KOPT-K1 (cell line): ENCODE measurements around the gene ZBTB38.

Experiments
- H3K27ac ChIP-seq: fragments of 200-600 bp; sonication (generic); 2 replicates; pipeline ENCODE4 v1.5.1; 2016; ENCODE audit warnings: antibody characterized with exemption, mild to moderate bottlenecking, low read depth, low read length; ENCODE audit not compliant: poor library complexity, severe bottlenecking
- H3K36me3 ChIP-seq: fragments of 200-600 bp; sonication (generic); 2 replicates; pipeline ENCODE4 v1.5.1; 2017; ENCODE audit warnings: antibody characterized with exemption, mild to moderate bottlenecking, low read length, moderate library complexity; ENCODE audit not compliant: insufficient read depth
- H3K9me3 ChIP-seq: fragments of 200-600 bp; sonication (generic); 2 replicates; pipeline ENCODE4 v1.5.1; 2017; ENCODE audit warnings: antibody characterized with exemption, low read length, mild to moderate bottlenecking; ENCODE audit not compliant: insufficient read depth, poor library complexity, severe bottlenecking

The ZBTB38 gene, protein sequence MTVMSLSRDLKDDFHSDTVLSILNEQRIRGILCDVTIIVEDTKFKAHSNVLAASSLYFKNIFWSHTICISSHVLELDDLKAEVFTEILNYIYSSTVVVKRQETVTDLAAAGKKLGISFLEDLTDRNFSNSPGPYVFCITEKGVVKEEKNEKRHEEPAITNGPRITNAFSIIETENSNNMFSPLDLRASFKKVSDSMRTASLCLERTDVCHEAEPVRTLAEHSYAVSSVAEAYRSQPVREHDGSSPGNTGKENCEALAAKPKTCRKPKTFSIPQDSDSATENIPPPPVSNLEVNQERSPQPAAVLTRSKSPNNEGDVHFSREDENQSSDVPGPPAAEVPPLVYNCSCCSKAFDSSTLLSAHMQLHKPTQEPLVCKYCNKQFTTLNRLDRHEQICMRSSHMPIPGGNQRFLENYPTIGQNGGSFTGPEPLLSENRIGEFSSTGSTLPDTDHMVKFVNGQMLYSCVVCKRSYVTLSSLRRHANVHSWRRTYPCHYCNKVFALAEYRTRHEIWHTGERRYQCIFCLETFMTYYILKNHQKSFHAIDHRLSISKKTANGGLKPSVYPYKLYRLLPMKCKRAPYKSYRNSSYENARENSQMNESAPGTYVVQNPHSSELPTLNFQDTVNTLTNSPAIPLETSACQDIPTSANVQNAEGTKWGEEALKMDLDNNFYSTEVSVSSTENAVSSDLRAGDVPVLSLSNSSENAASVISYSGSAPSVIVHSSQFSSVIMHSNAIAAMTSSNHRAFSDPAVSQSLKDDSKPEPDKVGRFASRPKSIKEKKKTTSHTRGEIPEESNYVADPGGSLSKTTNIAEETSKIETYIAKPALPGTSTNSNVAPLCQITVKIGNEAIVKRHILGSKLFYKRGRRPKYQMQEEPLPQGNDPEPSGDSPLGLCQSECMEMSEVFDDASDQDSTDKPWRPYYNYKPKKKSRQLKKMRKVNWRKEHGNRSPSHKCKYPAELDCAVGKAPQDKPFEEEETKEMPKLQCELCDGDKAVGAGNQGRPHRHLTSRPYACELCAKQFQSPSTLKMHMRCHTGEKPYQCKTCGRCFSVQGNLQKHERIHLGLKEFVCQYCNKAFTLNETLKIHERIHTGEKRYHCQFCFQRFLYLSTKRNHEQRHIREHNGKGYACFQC (N-terminal part only)

GRCh38 chr3:141368062-141368924, at the start of gene ZBTB38:
ZBTB38 (plus strand) TSS chr3:141368504; CDS start chr3:141442389, 73,885 bp downstream.
- Histone ChIP-seq H3K27ac (no peak within 1 kb of the TSS), H3K36me3 (no peaks in the 10 kb centered on the region)

DNA sequence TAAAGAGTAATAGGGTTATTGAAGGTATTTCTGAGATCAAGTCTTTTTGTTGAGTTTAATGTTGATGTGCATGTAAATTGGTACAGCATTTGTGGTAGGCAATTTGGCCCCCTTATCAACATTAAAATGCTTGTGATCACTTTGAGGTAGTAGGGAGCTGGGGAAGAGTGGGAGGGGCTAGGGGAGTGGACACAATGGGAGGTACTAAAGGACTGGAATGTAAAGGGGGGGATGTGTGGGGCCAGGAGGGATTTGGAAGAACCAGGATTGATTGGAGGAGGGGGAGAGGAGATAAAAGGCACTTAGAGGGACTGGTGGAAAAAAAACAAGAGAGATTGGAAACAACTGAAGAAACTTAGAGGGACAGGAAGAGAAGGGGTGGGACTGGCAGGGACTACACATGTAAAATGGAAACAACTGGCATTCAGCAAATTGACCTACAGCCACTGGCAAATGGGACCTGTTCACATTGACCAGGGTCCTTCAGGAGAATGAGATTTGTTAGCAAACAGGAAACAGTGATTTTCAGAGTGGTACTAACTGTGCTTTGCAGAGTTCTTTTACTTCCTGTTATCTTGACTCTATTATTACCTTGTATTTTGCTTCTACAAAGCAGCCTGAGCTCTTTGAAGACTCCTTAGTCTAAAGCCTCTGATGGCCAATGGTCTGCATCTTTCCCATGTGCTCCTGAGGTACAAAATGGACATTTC, 47.8 kb upstream of the ZBTB38 start:
- no peak overlapping the region for H3K27ac ChIP-seq
- no peaks in the 10 kb centered on the region for H3K36me3 ChIP-seq
- H3K9me3 ChIP-seq, result no peaks in the 10 kb centered on the region

More at GRCh38 chr3:141368062-141368924, at the start of gene ZBTB38:
- H3K9me3 ChIP-seq, result peaks cover 2% of the 10 kb centered on the region

GRCh38 chr3:141321109-141321497, 47.2 kb upstream of the ZBTB38 start:
- no peaks in the 10 kb centered on the region for H3K36me3 ChIP-seq

DNA sequence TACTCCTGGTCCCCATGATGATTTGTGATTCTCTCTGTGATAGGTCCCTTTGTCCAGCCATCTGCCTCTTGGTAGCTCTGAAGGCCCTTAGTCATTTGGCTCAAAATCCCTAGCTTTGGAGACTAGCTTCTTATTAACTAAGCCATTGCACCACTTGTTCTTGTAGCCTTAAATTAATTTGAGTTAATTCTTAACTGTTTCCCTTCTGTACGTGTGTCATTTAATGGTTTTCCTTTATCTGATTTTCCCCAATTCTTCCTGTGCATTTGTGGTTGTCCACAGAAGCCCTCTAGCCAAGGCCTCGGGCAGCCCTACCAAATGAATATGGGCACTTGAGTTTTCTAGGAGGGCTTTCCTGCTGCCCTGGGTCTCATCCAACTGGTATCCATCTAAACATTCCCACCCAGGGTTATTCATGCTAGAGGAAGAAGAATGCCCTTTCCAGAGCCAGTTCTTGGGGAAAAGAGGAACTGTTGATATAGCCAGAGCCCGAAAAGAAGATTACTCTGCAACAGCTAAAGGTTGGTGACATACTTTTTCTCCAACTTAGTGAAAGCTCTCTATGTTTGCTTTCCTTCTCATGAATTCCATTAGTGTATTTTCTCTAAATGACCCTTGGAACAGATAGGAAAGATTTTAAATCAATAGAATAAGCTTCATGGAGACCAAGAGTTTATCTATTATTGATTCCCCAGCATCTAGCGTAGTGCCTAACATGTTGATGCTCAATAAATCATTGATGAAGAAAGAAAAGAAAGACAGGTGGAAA, 44.2 kb upstream of the ZBTB38 start:
- H3K27ac ChIP-seq, result no peak overlapping the region
- H3K9me3 ChIP-seq, result no peaks in the 10 kb centered on the region
- H3K36me3 ChIP-seq, result no peaks in the 10 kb centered on the region

More at GRCh38 chr3:141321109-141321497, 47.2 kb upstream of the ZBTB38 start:
- Histone ChIP-seq H3K27ac (no peak overlapping the region), H3K9me3 (no peaks in the 10 kb centered on the region)

DNA sequence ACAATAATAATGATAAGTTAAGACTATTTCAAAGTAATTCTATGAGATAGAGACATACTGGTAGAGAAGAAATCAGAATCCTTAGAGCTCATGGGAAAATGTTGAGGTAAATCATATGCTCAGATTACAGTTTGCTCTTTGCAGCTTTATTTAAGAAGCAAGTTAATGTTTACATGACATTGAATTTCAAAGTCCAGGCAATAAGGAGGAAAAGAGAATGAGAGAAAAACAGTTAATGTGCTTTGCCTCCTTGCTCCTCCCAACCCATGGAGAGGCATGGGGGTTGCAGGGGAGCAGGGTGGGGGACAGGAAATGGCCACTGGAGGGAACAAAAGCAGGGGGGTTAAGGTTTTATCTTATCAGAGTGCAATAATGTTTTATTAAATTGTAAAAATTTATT, 42.2 kb upstream of the ZBTB38 start:
- H3K36me3 ChIP-seq, result no peaks in the 10 kb centered on the region
- H3K27ac ChIP-seq, result no peak overlapping the region
- H3K9me3 ChIP-seq, result no peaks in the 10 kb centered on the region

- H3K36me3 ChIP-seq, result no peaks in the 10 kb centered on the region
- no peaks in the 10 kb centered on the region for H3K9me3 ChIP-seq
- no peak overlapping the region for H3K27ac ChIP-seq
These were observed 41.7 kb upstream of the ZBTB38 start for GRCh38 chr3:141326626-141327025.

DNA sequence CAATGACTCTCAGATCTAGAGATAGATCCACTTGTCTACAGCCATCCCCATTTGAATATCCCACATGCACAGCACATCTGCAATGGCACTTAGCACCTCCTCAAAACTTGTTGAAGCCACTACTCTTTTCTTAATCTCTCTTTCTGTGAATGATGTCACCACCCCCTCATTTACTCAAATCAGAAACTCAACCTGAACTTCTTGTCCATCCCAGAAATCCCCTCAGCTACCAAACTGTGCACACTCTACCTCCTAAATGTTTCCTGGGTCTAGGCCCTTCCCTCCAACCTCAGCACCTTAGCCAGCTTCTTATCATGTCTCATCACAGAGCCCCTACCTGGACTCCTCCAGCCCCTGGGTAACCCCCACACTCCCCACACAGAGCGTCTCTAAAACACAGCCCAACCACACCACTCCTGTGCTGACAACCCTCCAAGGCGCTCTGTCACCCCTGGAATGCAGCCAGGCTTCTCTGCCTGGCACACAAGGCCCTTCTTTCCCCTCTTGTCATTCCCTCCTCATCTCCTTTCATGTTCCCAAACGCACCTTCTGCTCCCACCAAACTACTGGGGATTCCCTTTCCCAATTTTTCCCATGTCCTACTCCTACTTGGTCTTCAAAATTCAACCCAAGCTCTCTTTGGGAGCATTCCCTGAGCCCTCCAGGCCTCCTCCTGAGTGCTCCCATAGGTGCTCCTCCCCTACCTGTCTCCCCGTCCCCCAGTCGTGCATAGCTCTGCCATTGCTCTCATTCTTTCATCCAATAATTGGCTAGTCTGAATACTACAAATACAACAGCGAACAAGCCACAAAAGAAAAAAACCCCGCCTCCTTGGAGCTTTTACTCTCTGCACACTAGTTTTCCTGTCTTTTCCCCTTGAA, 39.8 kb upstream of the ZBTB38 start:
- H3K9me3 ChIP-seq, result no peaks in the 10 kb centered on the region
- no peaks in the 10 kb centered on the region for H3K36me3 ChIP-seq
- H3K27ac ChIP-seq, result no peak overlapping the region

DNA sequence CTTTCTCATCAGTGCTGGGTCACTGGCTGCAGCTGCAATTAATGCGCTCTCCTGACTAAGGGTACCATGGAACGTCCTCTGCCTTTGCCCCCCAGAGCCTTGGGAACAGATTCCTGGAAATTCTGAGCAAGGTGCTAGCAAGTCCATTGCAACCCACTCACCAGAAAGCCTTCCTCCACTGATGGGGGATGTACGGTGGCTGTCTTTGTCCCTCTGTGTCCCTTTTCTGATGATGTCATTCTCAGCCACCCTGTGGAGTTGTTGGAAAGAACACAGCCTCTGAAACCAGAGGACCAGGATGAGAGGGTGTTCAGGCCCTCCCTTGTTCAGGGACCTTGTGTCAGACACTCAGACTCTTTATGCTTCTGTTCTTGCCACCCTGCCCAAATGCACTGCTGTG, 38.1 kb upstream of the ZBTB38 start:
- no peaks in the 10 kb centered on the region for H3K36me3 ChIP-seq
- H3K9me3 ChIP-seq, result no peaks in the 10 kb centered on the region
- H3K27ac ChIP-seq, result no peak overlapping the region

GRCh38 chr3:141330718-141331376, 37.5 kb upstream of the ZBTB38 start:
- no peaks in the 10 kb centered on the region for H3K9me3 ChIP-seq
- no peak overlapping the region for H3K27ac ChIP-seq
- H3K36me3 ChIP-seq, result no peaks in the 10 kb centered on the region

DNA sequence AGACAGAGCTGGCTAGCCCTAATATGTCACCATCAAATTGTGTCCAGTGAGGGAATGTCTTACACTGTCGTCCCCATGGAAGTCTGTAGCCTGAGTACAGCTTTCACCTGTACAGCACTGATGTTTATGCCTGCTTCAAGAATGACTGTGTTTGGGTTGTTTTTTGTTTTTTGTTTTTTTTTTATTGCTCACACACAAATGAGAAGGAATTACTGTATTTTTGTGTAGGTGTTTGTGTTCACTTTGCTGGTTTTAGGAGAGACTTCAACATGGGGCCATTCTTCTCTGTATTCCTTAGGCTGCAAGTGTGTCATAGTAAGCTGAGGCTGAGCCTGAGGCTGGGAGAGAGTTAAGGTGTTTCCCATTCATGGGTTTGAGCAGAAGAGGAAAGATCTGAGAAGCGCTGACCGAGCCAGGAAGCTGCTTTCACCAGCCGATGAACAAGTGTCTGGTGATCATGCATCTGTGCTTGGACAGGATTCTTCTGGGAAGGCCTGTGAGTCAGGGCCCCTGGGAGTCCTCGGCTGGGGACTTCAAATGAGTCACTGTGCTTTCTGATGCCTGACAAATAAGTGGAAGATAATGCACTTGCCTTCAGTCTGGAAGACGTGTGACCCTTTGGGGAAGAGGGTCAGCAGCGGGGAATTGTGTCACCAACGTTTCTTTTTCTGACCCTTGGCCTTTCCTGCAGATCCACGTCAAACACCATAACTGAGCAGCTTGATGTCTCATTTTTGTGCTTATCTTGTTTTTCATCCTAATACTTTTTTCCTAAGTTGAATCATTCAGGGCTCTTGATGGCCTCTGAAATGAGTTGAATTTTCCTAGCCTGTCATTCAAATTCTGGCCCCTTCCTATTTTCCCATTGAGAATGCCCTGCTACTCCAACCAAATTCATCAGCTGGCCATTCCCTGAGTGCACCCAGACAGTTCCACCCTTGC, 36.7 kb upstream of the ZBTB38 start:
- no peaks in the 10 kb centered on the region for H3K9me3 ChIP-seq
- H3K27ac ChIP-seq, result no peak overlapping the region
- H3K36me3 ChIP-seq, result no peaks in the 10 kb centered on the region

- no peaks in the 10 kb centered on the region for H3K36me3 ChIP-seq
- H3K27ac ChIP-seq, result no peak overlapping the region
- H3K9me3 ChIP-seq, result no peaks in the 10 kb centered on the region
These were observed 35.9 kb upstream of the ZBTB38 start for GRCh38 chr3:141332416-141332815.
